GM19324 (cell line): Measurements from ENCODE around the gene HOXC11.

ENCODE experiments used
- ATAC-seq: cut with Tn5 transposase; IDR thresholded peaks from one replicate; pipeline ENCODE4 v1.9.1; 2021; ENCODE audit warnings: mild to moderate bottlenecking, moderate library complexity; ENCODE audit not compliant: unreplicated experiment, low FRiP score

Gene HOXC11

DNA sequence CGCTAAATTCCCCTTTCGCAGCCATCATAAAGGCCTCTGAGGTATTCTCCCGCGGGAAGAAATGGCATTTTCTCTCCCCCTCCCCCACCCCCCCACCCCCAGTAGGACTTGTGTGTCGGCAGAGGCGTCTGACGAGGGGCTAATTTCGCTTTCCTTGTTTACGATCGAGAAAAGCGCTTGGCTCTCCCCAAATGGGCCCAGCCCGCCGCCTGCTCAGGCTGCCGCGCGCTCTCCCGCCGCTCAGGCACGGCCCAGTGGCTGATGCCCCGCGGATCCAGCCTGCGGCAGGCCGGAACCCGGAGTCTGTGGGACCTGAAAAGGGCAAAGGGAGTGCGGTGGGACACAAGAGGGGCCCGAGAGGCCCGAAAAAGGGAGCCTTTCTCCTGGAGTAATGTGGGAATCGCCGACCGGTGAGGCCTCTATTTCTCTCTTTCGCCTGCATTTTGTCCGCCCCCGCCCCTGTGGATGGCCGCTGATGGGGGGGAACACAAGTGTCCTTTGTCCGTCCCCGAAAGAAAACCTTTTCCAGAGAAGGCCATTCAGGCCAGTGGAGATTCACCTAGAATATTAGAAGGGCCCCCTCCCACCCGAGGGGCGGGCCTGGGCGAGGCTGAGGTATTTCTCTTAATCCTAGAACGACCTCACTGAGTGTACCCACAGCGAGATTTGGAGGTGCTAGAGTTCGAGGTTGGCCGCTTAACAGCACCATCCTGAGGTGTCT lies 46.3 kb downstream of the HOXC11 start:
- ATAC-seq, result no peak

DNA sequence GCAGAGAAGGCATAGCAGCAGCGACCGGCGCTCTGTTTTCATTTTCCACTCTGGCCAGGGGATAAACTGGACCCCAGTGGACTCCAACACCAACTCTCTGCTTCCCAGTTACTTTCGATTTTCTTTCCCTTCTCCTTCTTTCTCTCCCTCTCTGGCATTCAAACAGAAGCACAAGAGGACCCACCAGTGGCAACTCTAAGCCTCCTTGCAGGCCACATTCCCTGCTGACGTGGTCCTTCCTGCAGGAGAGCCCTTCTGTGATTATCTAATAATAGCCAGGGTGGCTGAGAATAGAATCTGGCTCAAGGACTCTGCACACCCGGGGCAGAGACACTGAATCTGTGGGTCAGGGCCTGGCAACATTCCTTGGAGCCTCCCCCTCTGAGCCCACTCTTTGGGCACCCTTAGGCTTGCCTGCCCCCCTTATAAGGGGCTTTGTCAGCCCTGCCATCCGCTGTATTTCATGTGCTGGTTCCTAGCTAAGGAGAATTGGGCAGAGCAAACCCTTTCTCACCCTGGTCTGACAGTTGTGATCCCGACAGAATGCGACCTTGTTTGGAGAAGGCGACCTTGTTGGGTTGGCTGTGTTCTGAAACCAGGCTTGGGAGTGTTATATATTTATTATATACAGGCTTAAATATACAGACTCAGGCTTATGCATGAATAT lies 47.1 kb downstream of the HOXC11 start:
- ATAC-seq, result no peak

DNA sequence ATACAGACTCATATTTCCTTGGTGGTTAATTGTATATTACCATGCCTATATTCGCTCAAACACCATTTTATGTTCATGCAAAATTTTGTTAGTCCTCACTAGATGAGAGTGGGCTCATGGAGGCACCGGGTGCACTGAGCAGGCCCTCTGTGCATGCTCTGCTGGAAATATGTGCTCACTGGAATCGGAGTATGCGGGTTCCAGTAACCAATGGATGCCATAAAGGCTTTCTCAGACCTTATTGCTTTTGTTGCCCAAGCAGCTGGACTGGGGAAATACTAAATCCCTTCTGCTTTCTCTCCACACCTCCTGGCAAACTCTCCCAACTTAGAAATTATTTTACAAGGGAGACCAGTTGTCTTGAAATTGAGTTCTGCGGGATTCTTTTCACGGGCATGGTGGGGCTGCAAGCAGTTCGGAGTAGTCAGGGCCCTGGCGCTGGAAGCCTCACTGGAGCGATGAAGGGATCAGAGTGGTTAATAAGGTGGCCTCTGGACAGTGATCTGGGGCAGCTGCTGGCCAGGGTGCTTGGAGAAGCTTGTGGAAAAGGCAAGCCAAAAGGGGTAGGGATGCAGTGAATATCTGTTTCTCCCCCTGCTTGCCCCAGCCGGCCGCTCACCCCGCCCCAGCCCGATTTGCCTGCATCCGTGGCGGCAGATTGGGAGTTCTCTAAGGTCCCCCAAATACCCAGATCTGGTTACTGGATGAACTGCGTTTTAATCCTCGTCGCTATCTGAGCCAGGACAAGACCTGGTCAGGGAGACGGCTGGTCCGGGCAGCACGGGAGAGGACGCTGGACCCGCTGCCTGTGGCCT lies 47.9 kb downstream of the HOXC11 start:
- ATAC-seq, result no peak

DNA sequence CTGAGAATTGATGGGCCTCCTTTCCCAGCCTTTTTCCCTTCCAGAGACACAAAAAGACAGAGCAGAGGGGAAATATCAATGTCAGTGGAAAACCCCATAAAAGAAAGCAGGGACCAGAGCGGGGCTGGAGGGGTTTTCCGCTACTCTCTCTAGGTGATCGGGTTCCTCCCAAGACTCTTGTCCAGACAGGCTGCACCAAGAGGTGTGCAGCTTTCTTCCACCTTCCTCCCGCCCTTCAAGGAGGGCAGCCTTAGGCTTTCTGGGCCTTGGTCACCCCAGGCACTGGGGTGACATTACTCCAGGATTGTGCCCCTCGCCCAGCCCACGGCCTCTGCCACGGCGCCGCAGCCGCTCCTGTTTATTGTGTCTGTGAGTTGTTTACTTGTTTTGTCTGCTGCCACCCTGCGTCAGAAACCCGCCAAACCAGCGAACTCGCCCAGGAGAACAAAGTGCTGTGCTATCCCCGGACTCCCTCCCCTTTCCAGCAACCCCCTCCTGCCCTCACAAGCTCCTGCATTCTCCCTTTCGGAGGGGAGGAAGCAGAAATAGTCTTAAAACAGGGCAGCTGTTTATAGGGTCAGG lies 48.6 kb downstream of the HOXC11 start:
- no peak for ATAC-seq

DNA sequence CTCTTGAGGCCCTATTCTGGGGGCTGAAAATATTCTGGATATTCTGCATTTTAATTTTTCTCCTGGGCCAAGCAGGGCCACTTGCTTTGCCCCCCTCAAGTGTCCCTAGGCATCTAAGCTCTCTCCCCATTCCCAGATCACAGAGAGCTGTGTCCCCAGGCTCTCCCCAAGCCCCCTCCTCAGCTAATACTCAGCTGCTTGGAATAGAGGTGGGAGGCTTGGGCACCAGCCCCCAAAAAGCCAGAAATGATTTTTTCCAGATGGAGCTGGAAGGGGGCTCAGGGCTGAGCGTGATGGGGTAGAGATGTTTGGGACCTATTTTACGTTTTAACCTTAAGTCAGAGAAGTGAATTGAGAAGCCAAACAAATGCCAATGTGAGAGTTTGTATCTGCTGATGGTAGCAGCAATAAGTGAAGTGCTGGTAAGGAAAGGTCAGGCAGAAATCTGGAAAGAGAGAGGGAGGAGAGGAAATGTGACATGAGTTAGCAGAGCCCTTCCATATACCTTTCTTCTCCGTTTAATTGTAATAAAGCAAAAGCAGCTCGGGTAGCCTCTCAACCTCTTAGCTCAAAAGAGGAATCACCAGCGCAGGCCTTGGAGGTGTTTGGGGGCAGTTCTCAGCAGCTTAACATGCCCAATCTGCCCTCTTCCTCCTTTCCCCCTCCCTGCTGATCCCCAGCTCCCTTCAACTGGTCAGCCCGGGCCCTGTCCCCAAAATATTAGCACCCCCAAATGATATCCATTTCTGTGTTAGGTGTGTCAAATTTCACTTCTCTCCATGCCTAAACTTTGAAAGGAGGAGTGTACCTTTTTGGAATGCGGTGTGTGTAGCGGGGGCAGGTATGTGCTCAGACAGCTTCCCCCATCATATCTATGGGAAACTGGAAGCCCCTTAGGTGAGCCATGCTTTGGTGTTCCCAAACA lies 50.3 kb downstream of the HOXC11 start:
- no peak for ATAC-seq

DNA sequence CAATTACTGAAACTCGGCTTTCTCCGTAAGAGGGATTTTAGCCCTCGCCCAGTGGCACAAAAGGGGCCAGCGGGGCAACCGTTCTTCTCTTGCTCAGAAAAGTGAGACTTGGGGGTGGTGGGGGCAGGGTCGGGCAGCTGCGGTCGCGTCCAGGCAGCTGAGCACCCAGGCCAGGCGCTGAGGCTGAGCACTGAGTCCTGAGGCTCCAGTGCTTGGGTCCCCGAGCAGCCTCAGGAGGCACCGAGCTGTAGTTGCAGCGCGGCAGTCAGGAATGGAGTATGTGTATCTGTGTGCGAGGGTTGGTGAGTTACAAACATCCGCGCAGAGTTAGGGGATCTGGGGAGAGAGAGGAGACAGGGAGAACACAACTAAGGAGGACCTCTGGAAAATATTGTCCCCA lies 51.2 kb downstream of the HOXC11 start:
- no peak for ATAC-seq

DNA sequence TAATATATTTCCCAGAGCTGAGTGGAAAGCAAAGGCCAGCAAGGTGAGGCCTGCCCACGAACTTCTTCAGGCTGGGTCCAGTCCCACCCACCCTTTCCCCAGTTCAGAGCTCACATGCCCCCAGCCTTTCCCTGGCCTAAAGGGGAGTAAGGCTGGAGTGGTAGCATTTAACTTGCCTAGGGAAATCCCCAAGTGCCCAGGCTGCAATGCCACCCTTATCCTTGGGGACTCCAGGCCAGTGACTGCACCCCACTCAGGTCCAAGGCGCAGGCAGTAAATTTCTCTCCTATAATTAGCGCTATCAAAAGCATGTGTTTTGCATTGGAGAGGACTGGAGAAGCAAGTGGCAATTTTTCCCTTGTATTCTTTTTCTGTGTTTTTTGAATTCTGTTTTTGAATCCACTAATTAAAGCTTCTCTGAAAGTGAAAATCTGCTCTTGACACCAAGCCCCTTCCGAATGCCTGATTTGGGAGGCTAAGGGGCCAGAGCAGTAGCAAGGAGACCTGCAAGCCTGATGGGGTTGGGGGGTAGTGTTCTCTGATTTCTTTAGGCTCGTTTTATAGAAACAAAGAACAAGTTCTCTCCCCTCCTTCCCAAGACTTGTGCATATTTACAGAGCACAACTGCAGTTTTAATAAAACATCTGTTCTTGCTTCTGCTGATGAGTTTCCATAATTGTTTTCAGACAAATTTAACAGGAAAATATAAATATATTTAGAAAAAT lies 51.8 kb downstream of the HOXC11 start:
- ATAC-seq, result no peak

DNA sequence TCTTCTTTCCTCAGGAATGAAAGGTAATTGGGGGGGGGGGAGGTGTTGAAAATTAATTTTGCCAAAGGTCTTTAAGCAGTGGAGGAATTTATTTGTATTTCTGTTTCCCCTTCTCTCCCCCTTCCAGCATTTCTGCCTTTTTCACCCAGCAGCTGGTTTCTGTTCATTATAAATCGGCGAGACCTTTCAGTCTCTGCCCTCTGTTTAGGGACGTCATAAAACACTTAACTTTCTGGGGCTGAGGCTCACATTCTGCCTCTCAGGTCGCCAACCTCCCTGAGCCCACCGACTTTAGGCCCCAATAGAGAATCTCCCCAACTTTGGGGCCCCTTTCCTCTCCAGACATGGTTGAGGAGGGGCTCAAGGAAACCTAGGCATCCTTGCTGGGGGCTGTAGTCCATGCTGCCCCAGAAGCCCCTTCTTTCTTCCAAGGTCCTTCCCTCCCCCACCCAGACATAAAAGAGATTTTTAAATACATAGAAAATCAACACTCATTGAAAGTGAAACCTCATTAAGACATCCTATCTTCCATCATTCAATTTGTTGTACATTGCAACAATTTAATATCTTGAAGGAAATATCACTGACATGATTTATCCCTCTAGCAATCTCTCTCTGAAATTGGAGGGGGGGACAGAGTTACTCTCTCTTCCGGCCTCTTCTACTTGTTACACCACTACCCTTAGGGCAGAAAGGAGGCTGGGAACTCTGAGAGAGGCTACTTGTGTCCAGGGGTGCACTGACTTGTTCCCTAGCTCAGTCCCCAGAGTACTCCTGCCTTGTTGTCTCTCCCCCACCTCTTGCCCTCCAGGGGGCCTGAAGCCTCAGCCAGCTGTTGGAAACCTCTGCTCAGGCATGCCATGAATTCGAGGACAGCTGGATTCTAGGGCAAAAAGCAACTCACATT lies 52.8 kb downstream of the HOXC11 start:
- no peak for ATAC-seq

DNA sequence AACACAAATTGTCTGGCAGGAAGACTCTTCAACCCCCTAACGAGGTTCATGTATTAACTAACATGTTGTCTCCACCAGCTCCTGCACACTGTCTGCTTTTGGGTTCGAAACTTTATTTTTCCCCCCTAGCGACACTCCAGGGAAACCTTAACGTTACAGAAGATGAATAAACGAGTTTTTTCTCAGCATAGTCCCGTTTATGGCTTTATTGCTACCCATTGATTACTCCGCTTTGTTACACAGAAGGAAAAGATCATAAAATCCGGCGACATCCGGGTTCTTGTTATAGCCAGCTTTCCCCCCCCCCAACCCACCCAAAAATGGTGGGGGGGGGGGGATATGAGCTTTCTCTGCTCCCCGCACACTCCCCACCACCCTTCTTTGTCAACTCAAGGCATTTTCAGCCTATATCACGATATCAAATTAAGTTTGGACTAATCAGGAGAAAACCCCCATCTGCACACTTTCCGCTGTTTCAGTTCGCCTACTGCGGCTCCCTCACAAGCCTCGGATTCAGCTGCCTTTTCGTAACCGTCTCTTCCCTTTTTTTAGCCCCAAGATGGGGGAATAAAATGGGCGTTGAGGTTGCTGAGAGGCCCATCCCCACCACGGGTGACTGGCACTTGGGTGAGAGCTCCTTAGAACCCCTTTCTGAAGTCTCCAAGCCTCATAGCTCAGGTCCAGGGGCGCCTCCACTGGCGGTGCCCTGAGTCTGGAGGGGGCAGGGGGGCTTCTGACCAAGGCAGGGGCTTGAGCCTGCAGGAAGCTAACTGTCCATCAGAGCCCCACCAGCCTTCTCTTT lies 53.9 kb downstream of the HOXC11 start:
- no peak for ATAC-seq
